HepG2 (cell line): ENCODE data around the gene ANKRD11. TPM values are rescaled to one million over a fixed set of nuclear protein-coding genes. Genes with fewer than 3 reads are reported as not detected.

Experiments used
- AHR ChIP-seq: IDR thresholded peaks from 2 replicates; pipeline ENCODE4 v1.6.1; 2018; ENCODE audit warnings: missing genetic modification reagents, missing compliant biosample characterization
- BHLHE40 ChIP-seq: IDR thresholded peaks from 2 replicates; pipeline ENCODE4 v1.6.1; 2011; ENCODE audit warnings: low read length, improper control_type of control experiment
- EED ChIP-seq: sonication (generic); formaldehyde crosslinking; IDR thresholded peaks from 2 replicates; pipeline ENCODE4 v1.5.0; 2020; ENCODE audit warnings: mild to moderate bottlenecking, missing genetic modification reagents
- FOSL2 ChIP-seq: sonication (generic); formaldehyde crosslinking; IDR thresholded peaks from 2 replicates; pipeline ENCODE4 v1.4.0; 2020; ENCODE audit warnings: missing genetic modification reagents
- HMGXB3 ChIP-seq: sonication (generic); formaldehyde crosslinking; IDR thresholded peaks from 2 replicates; pipeline ENCODE4 v1.4.0; 2020; ENCODE audit warnings: missing genetic modification reagents, borderline replicate concordance
- KLF11 ChIP-seq: IDR thresholded peaks from 2 replicates; pipeline ENCODE4 v1.6.1; 2016; ENCODE audit warnings: missing compliant biosample characterization
- WIZ ChIP-seq: sonication (generic); formaldehyde crosslinking; IDR thresholded peaks from 2 replicates; pipeline ENCODE4 v1.5.1; 2020; ENCODE audit warnings: mild to moderate bottlenecking, missing genetic modification reagents
- ZBTB38 ChIP-seq: sonication (generic); formaldehyde crosslinking; IDR thresholded peaks from 2 replicates; pipeline ENCODE4 v1.5.1; 2020; ENCODE audit warnings: mild to moderate bottlenecking, missing genetic modification reagents
- ZFP36 ChIP-seq: fragments of 150-350 bp; IDR thresholded peaks from 2 replicates; pipeline ENCODE4 v1.6.1; 2018; ENCODE audit warnings: borderline replicate concordance, low read length, low read depth; ENCODE audit not compliant: partially characterized antibody
- ZFP36L2 ChIP-seq: sonication (generic); formaldehyde crosslinking; IDR thresholded peaks from 2 replicates; pipeline ENCODE4 v1.4.0; 2020; ENCODE audit warnings: missing genetic modification reagents
- ZKSCAN8 ChIP-seq: IDR thresholded peaks from 2 replicates; pipeline ENCODE4 v1.6.1; 2016; ENCODE audit warnings: borderline replicate concordance, missing genetic modification reagents, missing compliant biosample characterization
- ZNF296 ChIP-seq: sonication (generic); formaldehyde crosslinking; conservative IDR thresholded peaks from 2 replicates; pipeline ENCODE4 v1.5.0; 2020; ENCODE audit warnings: mild to moderate bottlenecking, missing genetic modification reagents
- ZNF331 ChIP-seq: sonication (generic); formaldehyde crosslinking; IDR thresholded peaks from 2 replicates; pipeline ENCODE4 v1.4.0; 2020; ENCODE audit warnings: missing genetic modification reagents
- ZNF335 ChIP-seq: sonication (generic); formaldehyde crosslinking; IDR thresholded peaks from 2 replicates; pipeline ENCODE4 v1.4.0; 2020; ENCODE audit warnings: missing genetic modification reagents
- ZNF543 ChIP-seq: sonication (generic); formaldehyde crosslinking; IDR thresholded peaks from 2 replicates; pipeline ENCODE4 v1.4.0; 2020; ENCODE audit warnings: mild to moderate bottlenecking, missing genetic modification reagents
- ZNF556 ChIP-seq: sonication (generic); formaldehyde crosslinking; IDR thresholded peaks from 2 replicates; pipeline ENCODE4 v1.4.0; 2020; ENCODE audit warnings: mild to moderate bottlenecking, missing genetic modification reagents, borderline replicate concordance
- ZNF574 ChIP-seq: sonication (generic); formaldehyde crosslinking; IDR thresholded peaks from 2 replicates; pipeline ENCODE4 v1.4.0; 2020; ENCODE audit warnings: missing genetic modification reagents
- ZNF589 ChIP-seq: sonication (generic); formaldehyde crosslinking; conservative IDR thresholded peaks from 2 replicates; pipeline ENCODE4 v1.8.0; 2022; ENCODE audit warnings: mild to moderate bottlenecking, moderate library complexity, missing genetic modification reagents
- ZNF773 ChIP-seq: sonication (generic); formaldehyde crosslinking; IDR thresholded peaks from 2 replicates; pipeline ENCODE4 v1.4.0; 2020; ENCODE audit warnings: missing genetic modification reagents, borderline replicate concordance
- polyA plus RNA-seq, 8 experiments: library from polyadenylated mRNA; depleted of rRNA in 3 of 8; stranded (reverse) in 7 of 8; unstranded in 1 of 8; fragments of >200 nt; fragmentation: Illumina TruSeq in 4 of 8; extraction: Trizol in 4 of 8; gene quantifications; 2 replicates each; pipeline versions ENCODE4 v1.2.1 to v1.2.3, GENCODE V29; 2011 to 2016; ENCODE audit warnings: low read depth in 4 of 8, missing spikeins in 1 of 8, mixed read lengths in 1 of 8; ENCODE audit not compliant: insufficient read depth in 1 of 8
- total RNA-seq, 5 experiments: library from RNA; depleted of rRNA; stranded (reverse); fragments of >200 nt; fragmentation: Illumina TruSeq; extraction: Trizol; gene quantifications; 2 replicates each; pipeline ENCODE4 v1.2.3, GENCODE V29; 2016; ENCODE audit warnings: low read depth in 1 of 5
- TF ChIP-seq, protein P1 (sequence below): sonication (generic); formaldehyde crosslinking; IDR thresholded peaks from 2 replicates; pipeline ENCODE4 v1.5.0; 2020; ENCODE audit warnings: missing genetic modification reagents, mild to moderate bottlenecking, borderline replicate concordance
- TF ChIP-seq, protein P2 (sequence below): sonication (generic); formaldehyde crosslinking; IDR thresholded peaks from 2 replicates; pipeline ENCODE4 v1.8.1; 2023; ENCODE audit warnings: missing genetic modification reagents, mild to moderate bottlenecking, borderline replicate concordance

ANKRD11 gene
- total and polyA plus RNA-seq, 2 of the 13 experiments (the other 11 are each of a cell fraction or from before 2014, with no cell fraction given) = 21.4 to 38.4 TPM

DNA sequence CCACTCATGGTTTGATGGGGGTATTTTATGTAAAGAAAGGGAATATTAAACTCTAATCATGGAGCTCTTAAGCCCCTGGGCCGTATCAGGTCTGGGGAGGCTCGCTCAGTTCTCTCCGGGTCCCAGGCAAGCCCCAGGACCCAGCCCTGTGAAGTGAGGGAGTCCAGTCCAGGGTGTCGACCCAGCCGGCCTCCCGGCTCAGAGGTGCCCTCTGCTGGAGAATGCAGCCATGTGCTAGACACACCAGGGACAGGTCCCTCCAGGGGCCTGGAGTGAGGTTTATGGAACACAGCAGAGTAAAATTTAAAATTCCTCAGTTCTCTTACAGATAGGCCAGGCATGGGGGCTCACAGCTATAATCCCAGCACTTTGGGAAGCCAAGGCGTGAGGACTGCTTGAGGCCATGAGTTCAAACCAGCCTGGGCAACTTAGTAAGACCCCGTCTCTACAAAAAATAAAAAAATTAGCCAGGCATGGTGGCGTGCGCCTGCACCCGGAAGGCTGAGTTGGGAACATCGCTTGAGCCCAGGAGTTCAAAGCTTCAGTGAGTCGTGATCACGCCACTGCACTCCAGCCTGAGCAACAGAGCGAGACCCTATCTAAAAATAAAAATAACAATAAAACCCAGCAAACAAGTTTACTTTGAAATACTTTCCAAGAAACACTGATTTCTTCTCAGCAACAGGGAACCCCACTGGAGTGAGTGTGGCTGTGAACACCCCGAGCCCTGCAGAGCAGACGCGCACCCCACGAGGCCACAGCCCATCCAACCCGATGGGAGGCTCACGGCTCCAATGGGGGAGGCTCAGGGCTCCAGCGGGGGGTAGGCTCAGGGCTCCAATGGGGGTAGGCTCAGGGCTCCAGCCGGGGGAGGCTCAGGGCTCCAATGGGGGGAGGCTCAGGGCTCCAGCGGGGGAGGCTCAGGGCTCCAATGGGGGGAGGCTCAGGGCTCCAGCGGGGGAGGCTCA lies 200.6 kb downstream of the ANKRD11 start (continued):
- peak; percentile 42; the same call in 1 of the 2 replicates for TF ChIP-seq ZNF331
- no peak for TF ChIP-seq EED (CRISPR knock-in tag)
- no peak for TF ChIP-seq ZNF556 (CRISPR knock-in tag)
- no peak for TF ChIP-seq WIZ (CRISPR knock-in tag)
- TF ChIP-seq, protein P1, sequence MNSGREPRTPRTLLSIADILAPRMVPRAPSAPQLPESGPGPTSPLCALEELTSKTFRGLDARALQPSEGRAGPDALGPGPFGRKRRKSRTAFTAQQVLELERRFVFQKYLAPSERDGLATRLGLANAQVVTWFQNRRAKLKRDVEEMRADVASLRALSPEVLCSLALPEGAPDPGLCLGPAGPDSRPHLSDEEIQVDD (CRISPR knock-in tag) = no peak
- TF ChIP-seq ZBTB38 (CRISPR knock-in tag) = no peak
- TF ChIP-seq, protein P2, sequence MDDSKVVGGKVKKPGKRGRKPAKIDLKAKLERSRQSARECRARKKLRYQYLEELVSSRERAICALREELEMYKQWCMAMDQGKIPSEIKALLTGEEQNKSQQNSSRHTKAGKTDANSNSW (CRISPR knock-in tag) = no peak
- TF ChIP-seq ZNF574 = peak; percentile 66
- TF ChIP-seq ZNF543 (CRISPR knock-in tag) = no peak
- TF ChIP-seq ZFP36L2 (CRISPR knock-in tag) = no peak
- TF ChIP-seq FOSL2 = peak; percentile 31; the same call in 1 of the 2 replicates
- no peak for TF ChIP-seq ZNF335 (CRISPR knock-in tag)
- peak; percentile 62; the same call in 1 of the 2 replicates for TF ChIP-seq ZNF296
- TF ChIP-seq AHR (CRISPR knock-in tag) = 0 out of 2 replicates have a peak, but pooled peaks have one; percentile 35
- TF ChIP-seq ZNF773 (CRISPR knock-in tag) = no peak
- TF ChIP-seq ZKSCAN8 = no peak
- no peak for TF ChIP-seq HMGXB3 (CRISPR knock-in tag)
- no peak for TF ChIP-seq ZNF589 (CRISPR knock-in tag)
- TF ChIP-seq KLF11 (CRISPR knock-in tag) = peak; percentile 80; the same call in 1 of the 2 replicates
- TF ChIP-seq BHLHE40 = no peak
- TF ChIP-seq ZFP36 = no peak
